IMR-90 (cell line): ENCODE measurements around the gene C2orf80. TPM values are rescaled to one million over a fixed set of nuclear protein-coding genes. Genes with fewer than 3 reads are reported as not detected.

Experiments used
- ATAC-seq: fragments of 200-7000 bp; cut with Tn5 transposase; 2 replicates; pipeline ENCODE4 v1.9.1; 2020; ENCODE audit warnings: low read depth, mild to moderate bottlenecking, moderate library complexity
- BruUV-seq: library from RNA; stranded (reverse); fragments of 400-500 nt; replicated peaks from 2 replicates; lab custom pipeline; 2021; lab: Mats Ljungman, UMichigan
- CTCF ChIA-PET: fragments of 300-600 bp; formaldehyde crosslinking; extraction: SDS; loops from one replicate; lab custom pipeline; 2021; ENCODE audit warnings: antibody characterized with exemption; lab: Yijun Ruan, JAX
- POLR2A ChIA-PET: fragments of 300-600 bp; sonication (Branson Sonifier 250); formaldehyde crosslinking; loops from one replicate; lab custom pipeline; 2022; ENCODE audit warnings: antibody characterized with exemption; ENCODE audit not compliant: unreplicated experiment; lab: Charles Lee
- DNase-seq: peaks from one replicate; pipeline ENCODE4 v3.0.0; 2013
- H2AFZ ChIP-seq: replicated peaks from 2 replicates; pipeline ENCODE3; 2013; ENCODE audit warnings: low read length, mild to moderate bottlenecking; ENCODE audit not compliant: poor library complexity
- H2AK5ac ChIP-seq: 2 replicates; pipeline ENCODE4 v1.6.1; 2013; ENCODE audit warnings: low read depth, low read length, inconsistent platforms
- H2AK9ac ChIP-seq: replicated peaks from 2 replicates; pipeline ENCODE3; 2013; ENCODE audit warnings: mild to moderate bottlenecking, low read depth, low read length, moderate library complexity; ENCODE audit not compliant: poor library complexity
- H2BK120ac ChIP-seq: 2 replicates; pipeline ENCODE4 v1.6.1; 2013; ENCODE audit warnings: low read depth, low read length, inconsistent platforms
- H2BK15ac ChIP-seq: 3 replicates; pipeline ENCODE4 v1.6.1; 2013; ENCODE audit warnings: low read depth, low read length, inconsistent platforms
- H2BK20ac ChIP-seq: 2 replicates; pipeline ENCODE4 v1.6.1; 2013; ENCODE audit warnings: low read depth, mild to moderate bottlenecking, inconsistent platforms, low read length, moderate library complexity
- H2BK5ac ChIP-seq: 2 replicates; pipeline ENCODE4 v1.6.1; 2013; ENCODE audit warnings: mild to moderate bottlenecking, low read depth, low read length, inconsistent platforms; ENCODE audit not compliant: poor library complexity, severe bottlenecking
- H3K14ac ChIP-seq: replicated peaks from 2 replicates; pipeline ENCODE4 v1.6.1; 2013; ENCODE audit warnings: low read depth, low read length, inconsistent platforms
- H3K18ac ChIP-seq: 2 replicates; pipeline ENCODE4 v1.6.1; 2013; ENCODE audit warnings: low read depth, low read length, control low read depth
- H3K23ac ChIP-seq: 2 replicates; pipeline ENCODE4 v1.6.1; 2013; ENCODE audit warnings: low read depth, low read length, inconsistent platforms
- H3K27ac ChIP-seq: 2 replicates; pipeline ENCODE4 v1.5.1; 2013; ENCODE audit warnings: mild to moderate bottlenecking, control low read depth, low read length; ENCODE audit not compliant: insufficient read depth
- H3K27me3 ChIP-seq: 2 replicates; pipeline ENCODE4 v1.6.1; 2013; ENCODE audit warnings: low read length; ENCODE audit not compliant: control insufficient read depth, insufficient read depth
- H3K36me3 ChIP-seq: 2 replicates; pipeline ENCODE4 v1.6.1; 2013; ENCODE audit warnings: low read length, mixed read lengths; ENCODE audit not compliant: control insufficient read depth, insufficient read depth
- H3K4ac ChIP-seq: 2 replicates; pipeline ENCODE4 v1.6.1; 2013; ENCODE audit warnings: low read depth, low read length, inconsistent platforms
- H3K4me1 ChIP-seq: 2 replicates; pipeline ENCODE4 v1.6.1; 2013; ENCODE audit warnings: low read length, mixed read lengths; ENCODE audit not compliant: control insufficient read depth, insufficient read depth
- H3K4me2 ChIP-seq: 2 replicates; pipeline ENCODE4 v1.6.1; 2013; ENCODE audit warnings: low read depth, mild to moderate bottlenecking, control low read depth, low read length, moderate library complexity
- H3K4me3 ChIP-seq: 2 replicates; pipeline ENCODE4 v1.5.1; 2013; ENCODE audit warnings: low read depth, mild to moderate bottlenecking, control low read depth, low read length, moderate library complexity; ENCODE audit not compliant: insufficient read depth
- H3K56ac ChIP-seq: 2 replicates; pipeline ENCODE4 v1.6.1; 2013; ENCODE audit warnings: low read length, inconsistent platforms; ENCODE audit not compliant: insufficient read depth; ENCODE audit errors: extremely low read depth
- H3K79me1 ChIP-seq, 2 experiments: 2 replicates each; pipeline ENCODE4 v1.6.1; 2013; ENCODE audit warnings: low read length in 2 of 2, inconsistent platforms in 1 of 2, low read depth in 1 of 2
- H3K9ac ChIP-seq: 2 replicates; pipeline ENCODE4 v1.6.1; 2013; ENCODE audit warnings: low read depth, low read length, control low read depth
- H3K9me1 ChIP-seq: 2 replicates; pipeline ENCODE4 v1.6.1; 2013; ENCODE audit warnings: low read length, inconsistent platforms; ENCODE audit not compliant: insufficient read depth
- H3K9me3 ChIP-seq: 2 replicates; pipeline ENCODE4 v1.6.1; 2013; ENCODE audit warnings: low read length; ENCODE audit not compliant: control insufficient read depth, insufficient read depth
- H4K20me1 ChIP-seq: 2 replicates; pipeline ENCODE4 v1.6.1; 2013; ENCODE audit warnings: low read length, inconsistent platforms; ENCODE audit not compliant: insufficient read depth
- H4K5ac ChIP-seq: 2 replicates; pipeline ENCODE4 v1.6.1; 2013; ENCODE audit warnings: mild to moderate bottlenecking, low read depth, low read length, control low read depth
- H4K8ac ChIP-seq, 2 experiments: 2 replicates each; pipeline ENCODE4 v1.6.1; 2013; ENCODE audit warnings: low read depth in 2 of 2, low read length in 2 of 2, control low read depth in 1 of 2, inconsistent platforms in 1 of 2
- H4K91ac ChIP-seq: 2 replicates; pipeline ENCODE4 v1.6.1; 2013; ENCODE audit warnings: low read depth, low read length, inconsistent platforms; ENCODE audit not compliant: insufficient read depth
- BHLHE40 ChIP-seq: fragments of 150-350 bp; IDR thresholded peaks from 2 replicates; pipeline ENCODE4 v1.6.1; 2016; ENCODE audit warnings: mild to moderate bottlenecking, low read depth, low read length
- CEBPB ChIP-seq: IDR thresholded peaks from 2 replicates; pipeline ENCODE4 v1.6.1; 2012; ENCODE audit warnings: low read depth, low read length, improper control_type of control experiment
- CHD1 ChIP-seq: IDR thresholded peaks from 2 replicates; pipeline ENCODE4 v1.6.1; 2012; ENCODE audit warnings: low read depth, low read length, improper control_type of control experiment
- FOS ChIP-seq: fragments of 150-350 bp; IDR thresholded peaks from 2 replicates; pipeline ENCODE4 v1.6.1; 2016; ENCODE audit warnings: low read depth, low read length
- MAFK ChIP-seq: IDR thresholded peaks from 2 replicates; pipeline ENCODE4 v1.6.1; 2012; ENCODE audit warnings: low read depth, low read length, improper control_type of control experiment
- MAZ ChIP-seq: IDR thresholded peaks from 2 replicates; pipeline ENCODE4 v1.6.1; 2012; ENCODE audit warnings: low read depth, mild to moderate bottlenecking, low read length, improper control_type of control experiment, moderate library complexity, borderline replicate concordance
- MXI1 ChIP-seq: IDR thresholded peaks from 2 replicates; pipeline ENCODE4 v1.6.1; 2012; ENCODE audit warnings: low read depth, mild to moderate bottlenecking, low read length, moderate library complexity, borderline replicate concordance
- NFE2L2 ChIP-seq: fragments of 150-350 bp; IDR thresholded peaks from 2 replicates; pipeline ENCODE4 v1.6.1; 2016; ENCODE audit warnings: low read depth, mild to moderate bottlenecking, low read length
- POLR2A ChIP-seq: IDR thresholded peaks from 2 replicates; pipeline ENCODE4 v1.6.1; 2012; ENCODE audit warnings: mild to moderate bottlenecking, low read depth, low read length
- RAD21 ChIP-seq: IDR thresholded peaks from 2 replicates; pipeline ENCODE4 v1.6.1; 2012; ENCODE audit warnings: low read length, improper control_type of control experiment
- RCOR1 ChIP-seq: IDR thresholded peaks from 2 replicates; pipeline ENCODE4 v1.6.1; 2012; ENCODE audit warnings: mild to moderate bottlenecking, low read length, improper control_type of control experiment; ENCODE audit not compliant: insufficient replicate concordance
- RFX5 ChIP-seq: IDR thresholded peaks from 2 replicates; pipeline ENCODE4 v1.8.0; 2012; ENCODE audit warnings: low read depth, mild to moderate bottlenecking, low read length, moderate library complexity
- SMC3 ChIP-seq: fragments of 150-350 bp; IDR thresholded peaks from 2 replicates; pipeline ENCODE4 v1.6.1; 2016; ENCODE audit warnings: low read depth, mild to moderate bottlenecking, antibody characterized with exemption, low read length, moderate library complexity
- WGBS, 2 experiments: methylation state at CpG; one replicate each; pipeline versions ENCODE4 v1.1.5 to v1.1.7; 2013; ENCODE audit warnings: missing lambda C conversion rate in 2 of 2; ENCODE audit not compliant: insufficient read length in 1 of 2; ENCODE audit errors: extremely low coverage in 2 of 2; 5-methylcytosine and 5-hydroxymethylcytosine counted together
- dilution Hi-C: fragments of 300-500 bp; cut with HindIII; formaldehyde crosslinking; loops from one replicate; pipeline ENCODE4 v1.14.3; 2018; ENCODE audit warnings: low sequenced_read_pairs; ENCODE audit not compliant: unreplicated experiment
- in situ Hi-C: fragments of 300-500 bp; cut with MboI; formaldehyde crosslinking; loops from 3 replicates; pipeline ENCODE4 v1.14.3; 2019; ENCODE audit warnings: low sequenced_read_pairs, inconsistent platforms, mixed read lengths
- intact Hi-C: fragments of 100-400 bp; cut with micrococcal nuclease; formaldehyde crosslinking; loops from 2 replicates; pipeline ENCODE4 v1.10.0; 2022
- polyA plus RNA-seq, 3 experiments: library from polyadenylated mRNA; depleted of rRNA; stranded (reverse); fragments of >200 nt; gene quantifications; 2 replicates each; pipeline ENCODE4 v1.2.3, GENCODE V29; 2012; ENCODE audit warnings: low replicate concordance in 1 of 3
- total RNA-seq: library from RNA; depleted of rRNA; stranded (reverse); fragments of >200 nt; gene quantifications from 2 replicates; pipeline ENCODE4 v1.2.3, GENCODE V29; 2012
- TF ChIP-seq, protein P1 (sequence below): fragments of 150-350 bp; IDR thresholded peaks from 2 replicates; pipeline ENCODE4 v1.6.1; 2016; ENCODE audit warnings: low read depth, mild to moderate bottlenecking, low read length, moderate library complexity, borderline replicate concordance
- TF ChIP-seq, protein P2 (sequence below): fragments of 150-350 bp; IDR thresholded peaks from 2 replicates; pipeline ENCODE4 v1.6.1; 2017; ENCODE audit warnings: mild to moderate bottlenecking, antibody characterized with exemption, low read length, low read depth
- TF ChIP-seq, protein P3 (sequence below): conservative IDR thresholded peaks from 2 replicates; pipeline ENCODE4 v1.5.1; 2012; ENCODE audit warnings: mild to moderate bottlenecking, low read depth, low read length, improper control_type of control experiment

C2orf80 gene
- total and polyA plus RNA-seq, 2 of the 4 experiments (the other 2 are of a cell fraction) = not detected

DNA sequence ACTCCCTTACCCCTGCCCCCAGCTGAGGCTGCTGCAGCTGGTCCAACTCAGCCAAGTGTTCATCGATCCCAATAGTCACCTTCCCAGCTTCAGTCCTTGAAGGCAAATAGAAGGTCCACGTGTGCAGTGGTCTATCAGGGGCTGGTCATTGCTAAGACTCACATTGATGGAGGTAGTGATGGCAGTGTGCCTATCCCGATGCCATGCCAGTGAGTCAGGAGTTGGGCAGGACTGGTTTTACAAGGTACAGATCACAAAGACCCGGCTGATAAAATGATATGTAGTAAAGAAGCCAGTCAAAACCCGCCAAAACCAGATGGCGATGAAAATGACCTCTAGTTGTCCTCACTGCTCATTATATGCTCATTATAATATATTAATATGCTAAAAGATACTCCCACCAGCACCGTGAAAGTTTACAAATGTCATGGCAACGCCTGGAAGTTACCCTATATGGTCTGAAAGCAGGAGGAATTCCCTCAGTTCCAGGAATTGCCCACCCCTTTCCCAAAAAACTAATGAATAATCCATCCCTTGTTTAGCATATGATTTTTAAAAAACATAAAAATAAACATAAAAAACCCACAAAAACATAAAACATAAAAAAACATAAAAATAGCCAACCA is 2.9 kb upstream of the C2orf80 start:
- dilution Hi-C loops = no loop called here
- Histone ChIP-seq H2BK15ac (no peak overlapping the region), H4K20me1 (no peaks in the 10 kb centered on the region), H2AK9ac (no peak overlapping the region), H3K56ac (no peak overlapping the region), H4K5ac (no peak overlapping the region), H3K27ac (no peak overlapping the region), H3K4ac (no peak overlapping the region), H2AK5ac (no peak overlapping the region), H3K79me1 (no peaks in the 10 kb centered on the region), H2BK120ac (no peak overlapping the region), H3K27me3 (no peaks in the 10 kb centered on the region), H4K91ac (no peak overlapping the region), H3K9me3 (no peaks in the 10 kb centered on the region), H3K14ac (no peak overlapping the region), H3K9me1 (no peaks in the 10 kb centered on the region), H4K8ac (no peak overlapping the region), H3K4me1 (no peaks in the 10 kb centered on the region), H2BK20ac (no peak overlapping the region), H3K4me3 (no peak overlapping the region), H3K36me3 (no peaks in the 10 kb centered on the region), H3K9ac (no peak overlapping the region), H2AFZ (no peak overlapping the region), H3K18ac (no peak overlapping the region), H3K4me2 (no peak overlapping the region; the same call in 1 of the 2 replicates), H3K23ac (no peak overlapping the region), H2BK5ac (no peak overlapping the region)
- WGBS, 2 experiments = 100% methylated on average over 2 of the region's 8 CpGs; no CpG with 5 or more reads in 1 of the 2 experiments
- in situ Hi-C loops = no loop called here
- TF ChIP-seq, protein P1, sequence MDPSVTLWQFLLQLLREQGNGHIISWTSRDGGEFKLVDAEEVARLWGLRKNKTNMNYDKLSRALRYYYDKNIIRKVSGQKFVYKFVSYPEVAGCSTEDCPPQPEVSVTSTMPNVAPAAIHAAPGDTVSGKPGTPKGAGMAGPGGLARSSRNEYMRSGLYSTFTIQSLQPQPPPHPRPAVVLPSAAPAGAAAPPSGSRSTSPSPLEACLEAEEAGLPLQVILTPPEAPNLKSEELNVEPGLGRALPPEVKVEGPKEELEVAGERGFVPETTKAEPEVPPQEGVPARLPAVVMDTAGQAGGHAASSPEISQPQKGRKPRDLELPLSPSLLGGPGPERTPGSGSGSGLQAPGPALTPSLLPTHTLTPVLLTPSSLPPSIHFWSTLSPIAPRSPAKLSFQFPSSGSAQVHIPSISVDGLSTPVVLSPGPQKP = no peak
- TF ChIP-seq, protein P2, sequence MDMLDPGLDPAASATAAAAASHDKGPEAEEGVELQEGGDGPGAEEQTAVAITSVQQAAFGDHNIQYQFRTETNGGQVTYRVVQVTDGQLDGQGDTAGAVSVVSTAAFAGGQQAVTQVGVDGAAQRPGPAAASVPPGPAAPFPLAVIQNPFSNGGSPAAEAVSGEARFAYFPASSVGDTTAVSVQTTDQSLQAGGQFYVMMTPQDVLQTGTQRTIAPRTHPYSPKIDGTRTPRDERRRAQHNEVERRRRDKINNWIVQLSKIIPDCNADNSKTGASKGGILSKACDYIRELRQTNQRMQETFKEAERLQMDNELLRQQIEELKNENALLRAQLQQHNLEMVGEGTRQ = no peak
- TF ChIP-seq FOS (no peak), POLR2A (no peak), MAZ (no peak), MAFK (no peak), NFE2L2 (no peak), RCOR1 (no peak), MXI1 (no peak), CHD1 (no peak), RAD21 (no peak), BHLHE40 (no peak), CEBPB (no peak), SMC3 (no peak), RFX5 (no peak)
- TF ChIP-seq, protein P3, sequence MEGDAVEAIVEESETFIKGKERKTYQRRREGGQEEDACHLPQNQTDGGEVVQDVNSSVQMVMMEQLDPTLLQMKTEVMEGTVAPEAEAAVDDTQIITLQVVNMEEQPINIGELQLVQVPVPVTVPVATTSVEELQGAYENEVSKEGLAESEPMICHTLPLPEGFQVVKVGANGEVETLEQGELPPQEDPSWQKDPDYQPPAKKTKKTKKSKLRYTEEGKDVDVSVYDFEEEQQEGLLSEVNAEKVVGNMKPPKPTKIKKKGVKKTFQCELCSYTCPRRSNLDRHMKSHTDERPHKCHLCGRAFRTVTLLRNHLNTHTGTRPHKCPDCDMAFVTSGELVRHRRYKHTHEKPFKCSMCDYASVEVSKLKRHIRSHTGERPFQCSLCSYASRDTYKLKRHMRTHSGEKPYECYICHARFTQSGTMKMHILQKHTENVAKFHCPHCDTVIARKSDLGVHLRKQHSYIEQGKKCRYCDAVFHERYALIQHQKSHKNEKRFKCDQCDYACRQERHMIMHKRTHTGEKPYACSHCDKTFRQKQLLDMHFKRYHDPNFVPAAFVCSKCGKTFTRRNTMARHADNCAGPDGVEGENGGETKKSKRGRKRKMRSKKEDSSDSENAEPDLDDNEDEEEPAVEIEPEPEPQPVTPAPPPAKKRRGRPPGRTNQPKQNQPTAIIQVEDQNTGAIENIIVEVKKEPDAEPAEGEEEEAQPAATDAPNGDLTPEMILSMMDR = no peak
- POLR2A ChIA-PET = no interaction called here
- DNase-seq (no peak), ATAC-seq (no peak)
- intact Hi-C loops = no loop called here
- no TSS peak for BruUV-seq
- CTCF ChIA-PET = no interaction called here
